ENCODE measurements around the gene IMMP2L.

IMMP2L gene

DNA sequence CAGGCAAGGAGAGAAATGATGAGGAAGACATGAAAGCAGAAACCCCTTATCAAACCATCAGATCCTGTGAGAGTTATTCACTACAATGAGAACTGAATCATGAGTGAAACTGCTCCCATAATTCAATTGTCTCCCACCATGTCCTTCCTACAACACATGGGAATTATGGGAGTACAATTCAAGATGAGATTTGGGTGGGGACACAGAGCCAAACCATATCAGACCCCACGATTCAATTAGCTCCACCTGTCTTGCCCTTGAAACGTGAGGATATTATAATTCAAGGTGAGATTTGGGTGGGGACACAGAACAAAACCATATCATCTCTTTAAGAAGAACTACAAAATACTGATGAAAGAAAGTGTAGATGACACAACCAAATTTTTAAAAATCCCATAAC lies 128.9 kb downstream of the IMMP2L start:
- no peaks in the 10 kb centered on the region; the same call in 1 of the 2 replicates for H3K9me3 ChIP-seq (ENCODE audit: control insufficient read depth, insufficient read depth, low read length)
- H3K36me3 ChIP-seq (ENCODE audit: insufficient read depth, low read length), result no peaks in the 10 kb centered on the region
- H3K4me1 ChIP-seq (ENCODE audit: insufficient read depth, low read length), result no peaks in the 10 kb centered on the region
- no peak overlapping the region for H3K9ac ChIP-seq (ENCODE audit: low read depth, low read length)

DNA sequence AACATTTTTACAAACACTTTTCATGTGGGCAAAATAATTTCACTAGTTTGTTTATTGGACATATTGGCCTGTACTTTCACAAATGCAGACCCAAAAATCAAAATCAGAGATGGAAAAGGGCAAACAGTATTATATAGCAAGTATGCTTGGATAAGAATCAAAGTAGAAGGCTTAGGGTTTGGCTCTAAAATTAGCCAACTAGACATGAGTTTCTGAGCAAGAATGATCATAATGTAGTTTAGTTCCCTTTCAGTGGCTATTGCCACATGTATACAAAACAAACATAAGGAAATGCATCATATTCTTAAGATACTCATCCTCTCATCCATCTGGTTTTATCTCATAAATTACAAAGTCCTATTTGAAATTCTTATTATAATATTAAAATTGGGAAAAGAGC lies 132.5 kb downstream of the IMMP2L start:
- Histone ChIP-seq H3K4me1 (ENCODE audit: insufficient read depth, low read length) (no peaks in the 10 kb centered on the region), H3K9ac (ENCODE audit: low read depth, low read length) (no peak overlapping the region), H3K36me3 (ENCODE audit: insufficient read depth, low read length) (no peaks in the 10 kb centered on the region), H3K9me3 (ENCODE audit: control insufficient read depth, insufficient read depth, low read length) (no peaks in the 10 kb centered on the region; the same call in 1 of the 2 replicates)

DNA sequence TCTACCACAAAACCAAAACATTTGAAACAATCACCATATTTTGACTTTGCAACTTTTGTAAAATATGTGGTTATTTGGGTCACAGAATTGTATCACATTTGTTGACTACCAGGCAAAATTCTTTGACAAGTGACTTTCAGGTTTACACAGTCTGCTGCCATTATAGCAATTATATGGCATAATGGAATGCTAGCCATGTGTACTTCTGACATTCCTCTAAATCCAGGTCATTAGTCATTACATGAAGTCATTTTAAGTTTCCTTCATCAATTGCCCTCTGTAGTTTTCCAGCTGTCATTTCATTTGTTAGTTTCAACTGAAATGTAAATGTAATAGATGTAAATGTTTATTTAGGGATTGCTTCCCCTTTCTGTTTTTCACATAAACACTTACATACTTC lies 137.5 kb downstream of the IMMP2L start:
- Histone ChIP-seq H3K4me1 (ENCODE audit: insufficient read depth, low read length) (no peaks in the 10 kb centered on the region), H3K36me3 (ENCODE audit: insufficient read depth, low read length) (no peaks in the 10 kb centered on the region)

DNA sequence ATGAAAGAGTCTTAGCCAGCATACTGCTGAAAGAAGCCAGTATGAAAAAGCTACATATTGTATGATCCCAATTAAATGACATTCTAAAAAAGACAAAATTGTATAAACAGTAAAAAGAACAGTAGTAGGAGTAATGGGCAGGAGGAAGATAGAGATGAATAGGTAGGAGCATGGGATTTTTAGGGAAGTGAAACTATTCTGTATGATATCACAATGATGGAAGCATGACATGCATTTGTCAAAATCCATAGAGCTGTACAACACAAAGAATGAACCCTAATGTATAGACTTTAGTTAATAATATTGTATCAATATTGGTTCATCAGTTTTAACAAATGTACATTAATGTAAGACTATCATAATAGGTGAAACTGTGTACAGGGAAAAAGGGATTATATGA lies 147.9 kb downstream of the IMMP2L start:
- Histone ChIP-seq H3K9me3 (ENCODE audit: control insufficient read depth, insufficient read depth, low read length) (no peaks in the 10 kb centered on the region), H3K9ac (ENCODE audit: low read depth, low read length) (no peak overlapping the region), H3K36me3 (ENCODE audit: insufficient read depth, low read length) (no peaks in the 10 kb centered on the region), H3K4me1 (ENCODE audit: insufficient read depth, low read length) (peaks cover 9% of the 10 kb centered on the region; the same call in 1 of the 2 replicates)

More for the DNA sequence above, 137.5 kb downstream of the IMMP2L start:
- H3K9me3 ChIP-seq (ENCODE audit: control insufficient read depth, insufficient read depth, low read length), result no peaks in the 10 kb centered on the region
- no peak overlapping the region for H3K9ac ChIP-seq (ENCODE audit: low read depth, low read length)

DNA sequence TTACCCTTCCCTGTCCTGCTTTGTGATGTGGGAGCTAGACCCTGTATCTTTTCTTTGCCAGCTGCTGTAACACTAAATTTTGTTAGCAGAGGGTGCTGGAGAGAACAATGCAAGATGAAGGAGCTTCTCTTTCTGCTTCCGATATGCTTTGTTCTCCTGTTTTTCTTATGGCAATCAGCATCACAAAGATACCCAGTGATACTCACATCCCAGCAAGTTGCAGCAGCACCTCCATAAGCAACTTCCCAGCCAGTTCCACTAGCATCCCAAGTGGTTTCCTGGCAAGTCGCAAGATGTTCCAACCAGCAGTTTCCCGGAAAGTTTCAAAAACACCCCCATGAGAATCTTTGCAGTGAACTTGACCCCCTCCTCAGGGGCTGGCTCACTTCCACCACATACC lies 148.6 kb downstream of the IMMP2L start:
- no peak overlapping the region for H3K9ac ChIP-seq (ENCODE audit: low read depth, low read length)
- peaks cover 9% of the 10 kb centered on the region; the same call in 1 of the 2 replicates for H3K4me1 ChIP-seq (ENCODE audit: insufficient read depth, low read length)
- H3K9me3 ChIP-seq (ENCODE audit: control insufficient read depth, insufficient read depth, low read length), result no peaks in the 10 kb centered on the region
- H3K36me3 ChIP-seq (ENCODE audit: insufficient read depth, low read length), result no peaks in the 10 kb centered on the region

DNA sequence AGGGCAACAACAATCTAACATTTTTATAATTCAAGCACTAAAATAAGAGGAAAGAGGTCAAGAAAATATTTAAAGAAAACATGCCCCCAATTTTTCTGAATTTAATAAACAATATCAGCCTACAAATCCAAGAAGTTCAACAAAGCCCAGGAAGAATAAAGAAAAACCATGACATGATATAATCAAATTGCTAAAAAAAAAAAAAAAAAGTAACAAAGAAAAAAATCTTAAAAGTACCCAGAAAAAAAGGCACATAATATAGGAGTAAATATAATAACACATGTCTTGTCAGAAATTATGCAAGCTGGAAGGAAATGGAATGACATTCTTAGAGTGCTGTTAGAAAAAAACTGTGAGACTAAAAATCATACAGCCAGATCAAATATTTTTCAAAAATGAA lies 151.4 kb downstream of the IMMP2L start:
- Histone ChIP-seq H3K4me1 (ENCODE audit: insufficient read depth, low read length) (peaks cover 9% of the 10 kb centered on the region; the same call in 1 of the 2 replicates), H3K36me3 (ENCODE audit: insufficient read depth, low read length) (no peaks in the 10 kb centered on the region), H3K9ac (ENCODE audit: low read depth, low read length) (no peak overlapping the region), H3K9me3 (ENCODE audit: control insufficient read depth, insufficient read depth, low read length) (no peaks in the 10 kb centered on the region)

DNA sequence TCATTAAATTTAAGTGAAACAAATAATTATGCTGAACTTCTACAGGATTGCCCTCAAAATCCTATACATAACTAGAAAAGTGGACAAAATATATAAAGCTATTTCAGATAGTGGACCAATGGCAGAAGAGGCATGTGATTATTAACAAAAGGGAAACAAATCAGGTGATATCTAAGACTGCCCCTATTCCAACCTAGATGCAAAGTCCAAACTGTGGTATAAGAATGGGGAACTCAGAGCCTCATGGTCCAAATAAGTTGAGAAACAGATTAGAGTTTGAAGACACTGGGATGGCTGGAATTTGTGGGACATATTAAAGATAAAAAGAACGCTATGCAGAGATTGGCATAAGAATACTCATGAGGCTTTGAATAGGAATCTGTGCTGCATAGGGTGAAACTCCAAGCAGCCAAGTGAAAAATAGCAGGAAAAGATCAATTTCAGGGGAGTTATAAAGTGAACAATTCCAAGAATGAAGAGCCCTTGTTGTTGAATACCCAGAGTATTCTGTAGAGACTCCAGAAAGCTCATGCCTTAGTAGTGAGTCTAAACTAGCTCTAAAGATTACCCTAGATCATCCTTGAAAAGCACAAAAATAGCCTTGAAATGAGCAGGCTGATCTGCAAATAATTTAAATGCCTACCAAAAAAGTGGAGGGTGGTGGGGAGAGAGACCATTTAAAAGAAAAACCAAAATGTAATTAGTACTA lies 152.4 kb downstream of the IMMP2L start:
- Histone ChIP-seq H3K36me3 (ENCODE audit: insufficient read depth, low read length) (no peaks in the 10 kb centered on the region), H3K4me1 (ENCODE audit: insufficient read depth, low read length) (peaks cover 9% of the 10 kb centered on the region; the same call in 1 of the 2 replicates), H3K9ac (ENCODE audit: low read depth, low read length) (no peak overlapping the region), H3K9me3 (ENCODE audit: control insufficient read depth, insufficient read depth, low read length) (no peaks in the 10 kb centered on the region)

DNA sequence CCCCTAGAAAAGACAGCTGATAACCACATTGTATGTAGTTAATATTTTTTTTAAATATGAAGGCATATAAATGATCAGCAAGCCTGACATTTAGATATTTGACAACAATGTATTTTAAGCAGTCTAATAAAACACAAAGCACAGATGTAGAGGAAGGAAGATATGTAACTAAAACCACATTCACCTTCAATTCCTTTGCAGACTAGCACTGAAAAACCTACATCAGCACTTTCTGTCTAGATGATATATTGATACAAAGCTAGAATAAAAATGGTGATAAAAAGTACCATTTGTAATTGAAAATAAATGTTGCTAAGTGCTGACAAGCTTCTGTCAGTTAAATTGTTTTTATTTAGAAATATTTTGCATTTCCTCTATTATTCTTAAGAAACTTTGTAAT lies 153.6 kb downstream of the IMMP2L start:
- H3K9me3 ChIP-seq (ENCODE audit: control insufficient read depth, insufficient read depth, low read length), result no peaks in the 10 kb centered on the region
- no peak overlapping the region for H3K9ac ChIP-seq (ENCODE audit: low read depth, low read length)
- no peaks in the 10 kb centered on the region for H3K36me3 ChIP-seq (ENCODE audit: insufficient read depth, low read length)
- peaks cover 3% of the 10 kb centered on the region; the same call in 1 of the 2 replicates for H3K4me1 ChIP-seq (ENCODE audit: insufficient read depth, low read length)

DNA sequence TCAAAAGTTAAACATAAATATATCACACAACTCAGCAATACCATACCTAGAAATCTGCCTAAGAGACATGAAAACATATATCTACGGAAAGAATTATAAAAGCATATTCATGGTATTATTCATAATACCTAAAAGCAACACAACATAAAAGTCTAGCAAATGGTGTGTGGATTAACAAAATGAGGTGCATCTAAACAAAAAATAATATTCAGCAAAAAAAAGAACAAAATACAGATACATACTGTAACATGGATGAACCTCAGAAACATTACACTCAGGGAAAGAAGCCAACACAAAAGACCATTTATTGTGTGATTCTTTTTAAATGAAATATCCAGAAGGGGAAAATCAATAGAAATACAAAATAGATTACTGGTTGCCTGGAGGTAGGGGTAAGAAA lies 155.0 kb downstream of the IMMP2L start:
- H3K4me1 ChIP-seq (ENCODE audit: insufficient read depth, low read length), result peaks cover 3% of the 10 kb centered on the region; the same call in 1 of the 2 replicates
- H3K9me3 ChIP-seq (ENCODE audit: control insufficient read depth, insufficient read depth, low read length), result no peaks in the 10 kb centered on the region
- no peak overlapping the region for H3K9ac ChIP-seq (ENCODE audit: low read depth, low read length)
- no peaks in the 10 kb centered on the region for H3K36me3 ChIP-seq (ENCODE audit: insufficient read depth, low read length)

DNA sequence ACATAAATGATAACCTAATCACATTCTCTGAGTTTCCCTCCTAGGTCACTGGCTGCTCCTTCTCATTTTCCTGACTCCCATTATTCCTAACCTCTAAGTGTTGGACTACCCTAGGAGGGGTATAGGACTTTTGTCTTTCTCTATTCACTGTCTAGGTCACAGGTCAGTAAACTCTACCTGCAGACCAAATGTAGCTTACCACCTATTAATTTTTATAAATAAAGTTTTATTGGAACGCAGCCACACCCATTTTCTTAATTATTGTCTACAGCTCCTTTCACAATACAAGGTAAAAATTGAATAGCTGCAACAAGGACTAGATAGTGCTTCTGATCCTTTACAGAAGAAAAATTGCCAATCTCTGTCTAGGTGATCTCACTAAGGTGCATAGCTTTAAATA lies 156.7 kb downstream of the IMMP2L start:
- H3K4me1 ChIP-seq (ENCODE audit: insufficient read depth, low read length), result peaks cover 3% of the 10 kb centered on the region; the same call in 1 of the 2 replicates
- H3K36me3 ChIP-seq (ENCODE audit: insufficient read depth, low read length), result no peaks in the 10 kb centered on the region
- H3K9me3 ChIP-seq (ENCODE audit: control insufficient read depth, insufficient read depth, low read length), result no peaks in the 10 kb centered on the region
- H3K9ac ChIP-seq (ENCODE audit: low read depth, low read length), result no peak overlapping the region

DNA sequence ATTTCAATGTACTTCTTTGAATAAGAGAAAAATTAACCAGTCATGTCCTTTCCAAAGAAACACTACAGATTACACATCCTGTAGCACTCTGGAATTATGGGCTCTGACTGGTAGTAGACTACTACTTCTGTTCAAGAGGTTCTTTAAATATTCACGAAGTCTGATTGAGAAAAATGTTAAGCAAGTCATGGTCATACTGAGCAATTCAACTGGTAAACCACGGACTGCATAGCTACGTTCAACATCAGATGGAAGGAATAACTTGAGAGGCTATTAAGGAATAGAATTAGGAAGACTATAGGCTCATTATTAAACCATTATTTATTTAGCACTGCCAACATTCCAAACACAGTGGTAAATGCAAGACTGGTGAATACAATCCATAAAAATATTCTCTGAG lies 160.8 kb downstream of the IMMP2L start:
- Histone ChIP-seq H3K36me3 (ENCODE audit: insufficient read depth, low read length) (no peaks in the 10 kb centered on the region), H3K4me1 (ENCODE audit: insufficient read depth, low read length) (no peaks in the 10 kb centered on the region), H3K9ac (ENCODE audit: low read depth, low read length) (no peak overlapping the region), H3K9me3 (ENCODE audit: control insufficient read depth, insufficient read depth, low read length) (no peaks in the 10 kb centered on the region)

DNA sequence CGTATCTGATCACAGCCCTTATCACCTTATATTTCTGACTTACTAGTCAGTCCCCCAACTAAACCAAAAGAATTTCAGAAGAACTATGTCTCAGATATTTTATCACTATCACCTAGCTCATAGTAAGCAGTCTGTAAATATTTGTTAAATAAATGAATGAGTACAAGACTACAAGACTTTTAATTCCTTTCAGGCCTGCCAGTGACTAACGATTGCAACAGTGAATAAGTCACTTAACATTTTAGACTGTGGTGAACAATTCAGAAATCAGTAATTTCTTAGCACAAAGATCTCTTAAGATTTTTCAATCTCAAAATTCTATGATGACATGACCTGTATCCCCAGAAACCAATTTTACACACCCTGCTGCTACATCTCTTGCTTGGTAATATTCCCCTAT lies 162.2 kb downstream of the IMMP2L start:
- H3K9me3 ChIP-seq (ENCODE audit: control insufficient read depth, insufficient read depth, low read length), result no peaks in the 10 kb centered on the region
- H3K9ac ChIP-seq (ENCODE audit: low read depth, low read length), result no peak overlapping the region
- no peaks in the 10 kb centered on the region for H3K36me3 ChIP-seq (ENCODE audit: insufficient read depth, low read length)
- no peaks in the 10 kb centered on the region for H3K4me1 ChIP-seq (ENCODE audit: insufficient read depth, low read length)

DNA sequence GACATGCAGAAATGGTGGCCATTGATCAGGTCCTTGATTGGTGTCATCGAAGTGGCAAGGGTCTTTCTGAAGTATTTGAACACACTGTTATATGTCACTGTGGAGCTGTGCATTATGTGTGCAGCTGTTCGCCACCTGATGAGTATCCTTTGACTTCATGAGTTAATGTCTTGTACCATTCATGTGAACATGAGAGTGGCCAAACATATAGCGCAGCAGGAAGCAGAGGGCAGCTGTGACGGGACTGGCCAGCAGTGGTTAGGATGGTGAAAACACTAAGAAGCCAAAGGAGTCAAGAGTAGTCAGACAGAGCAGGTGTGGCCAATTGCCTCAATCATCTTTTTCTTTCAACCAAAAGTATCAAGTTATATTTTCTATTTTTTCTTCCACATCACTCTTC lies 167.4 kb downstream of the IMMP2L start:
- Histone ChIP-seq H3K4me1 (ENCODE audit: insufficient read depth, low read length) (peaks cover 14% of the 10 kb centered on the region; the same call in 1 of the 2 replicates), H3K9me3 (ENCODE audit: control insufficient read depth, insufficient read depth, low read length) (no peaks in the 10 kb centered on the region), H3K36me3 (ENCODE audit: insufficient read depth, low read length) (no peaks in the 10 kb centered on the region), H3K9ac (ENCODE audit: low read depth, low read length) (no peak overlapping the region)

DNA sequence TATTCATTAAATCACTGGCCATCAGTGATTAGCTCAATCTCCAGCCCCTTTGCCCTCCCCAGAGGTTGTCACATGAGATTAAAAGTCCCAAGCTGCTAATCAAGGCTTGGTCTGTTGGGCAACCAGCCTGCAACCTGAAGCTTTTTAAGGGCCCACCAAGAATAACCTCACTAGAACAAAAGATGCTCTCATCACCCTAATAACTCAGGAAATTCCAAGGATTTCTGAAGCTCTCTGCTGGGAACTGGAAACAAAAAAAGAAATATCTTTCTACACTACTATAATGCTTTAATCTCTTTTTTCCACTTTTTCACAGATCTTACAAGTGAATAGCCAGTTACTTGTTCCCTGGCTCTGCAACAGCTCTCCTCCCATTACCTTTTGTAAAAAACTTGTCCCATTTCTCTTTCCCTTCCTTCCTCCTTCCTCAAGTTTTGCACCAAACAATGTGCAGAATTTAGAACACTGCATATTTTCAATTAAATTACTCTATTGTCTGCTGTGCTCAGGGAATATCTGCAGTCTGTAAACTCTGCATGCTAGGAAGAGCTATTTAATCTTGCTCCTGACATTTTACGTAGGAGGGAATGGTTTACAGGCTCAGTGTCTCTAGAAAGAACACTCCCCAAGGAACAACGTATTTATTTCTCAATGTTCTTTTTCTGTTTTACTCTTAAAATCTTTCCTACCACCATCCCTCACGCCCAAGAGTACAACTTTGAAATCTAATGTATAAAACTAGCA lies 169.1 kb downstream of the IMMP2L start:
- Histone ChIP-seq H3K4me1 (ENCODE audit: insufficient read depth, low read length) (peaks cover 14% of the 10 kb centered on the region; the same call in 1 of the 2 replicates), H3K9me3 (ENCODE audit: control insufficient read depth, insufficient read depth, low read length) (no peaks in the 10 kb centered on the region), H3K9ac (ENCODE audit: low read depth, low read length) (no peak overlapping the region), H3K36me3 (ENCODE audit: insufficient read depth, low read length) (no peaks in the 10 kb centered on the region)

DNA sequence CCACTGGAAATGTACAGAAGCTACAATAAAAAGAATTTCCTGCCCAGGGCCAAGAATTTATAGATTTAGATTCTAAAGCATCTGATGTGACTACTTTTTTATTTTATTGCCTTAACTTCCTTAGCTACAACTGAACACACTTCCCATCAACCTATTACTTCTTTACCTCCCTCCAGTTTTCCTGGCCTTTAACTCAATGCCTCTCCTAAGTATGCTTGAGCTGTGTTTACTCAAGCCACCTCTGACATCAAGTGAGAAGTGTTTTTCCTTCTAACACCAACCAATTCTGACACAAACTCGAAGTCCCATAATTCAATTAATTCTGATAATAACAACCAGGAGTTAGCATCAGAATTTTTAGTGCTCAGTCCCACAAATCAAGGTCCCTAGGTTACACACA lies 170.0 kb downstream of the IMMP2L start:
- Histone ChIP-seq H3K9me3 (ENCODE audit: control insufficient read depth, insufficient read depth, low read length) (no peaks in the 10 kb centered on the region), H3K4me1 (ENCODE audit: insufficient read depth, low read length) (peaks cover 14% of the 10 kb centered on the region; the same call in 1 of the 2 replicates), H3K9ac (ENCODE audit: low read depth, low read length) (no peak overlapping the region), H3K36me3 (ENCODE audit: insufficient read depth, low read length) (no peaks in the 10 kb centered on the region)
